HepG2 (cell line): ENCODE results near the gene C2orf92. TPM values are rescaled to one million over a fixed set of nuclear protein-coding genes. Genes with fewer than 3 reads are reported as not detected.

ENCODE experiments used
- ATAC-seq: fragments of 200-7000 bp; cut with Tn5 transposase; 3 replicates; pipeline ENCODE4 v1.9.1; 2020; ENCODE audit warnings: mild to moderate bottlenecking, moderate library complexity
- BruUV-seq: library from RNA; stranded (reverse); fragments of 400-500 nt; replicated peaks from 2 replicates; lab custom pipeline; 2021; lab: Mats Ljungman, UMichigan
- CTCF ChIA-PET: fragments of 300-600 bp; formaldehyde crosslinking; extraction: SDS; loops from one replicate; lab custom pipeline; 2021; ENCODE audit warnings: low total read pairs, inconsistent platforms, low intra/inter-chr PET ratio; lab: Yijun Ruan, JAX
- POLR2A ChIA-PET: fragments of 350-600 bp; sonication (Branson Sonifier 250); formaldehyde crosslinking; loops from one replicate; lab custom pipeline; 2020; ENCODE audit warnings: antibody characterized with exemption, inconsistent platforms; lab: Yijun Ruan, JAX
- DNase-seq: peaks from one replicate; pipeline ENCODE4 v3.0.0-alpha.2; 2015; ENCODE audit warnings: low spot score
- FAIRE-seq: peaks from 3 replicates; lab custom pipeline; 2011; peaks lifted over from hg19 to GRCh38; lab: Jason Lieb, UNC
- H2AFZ ChIP-seq: one replicate; pipeline ENCODE4 v1.6.1; 2011; ENCODE audit warnings: low read length, inconsistent platforms
- H3K27ac ChIP-seq: fragments of 300-600 bp; 3 replicates; pipeline ENCODE4 v1.8.0; 2011; ENCODE audit warnings: mixed run types, mild to moderate bottlenecking, mixed read lengths, low read length, inconsistent platforms; ENCODE audit not compliant: insufficient read depth; ENCODE audit errors: extremely low read length
- H3K27me3 ChIP-seq, 2 experiments: fragments of 200-600 bp in 1 of 2; 2 replicates in 1 of 2; 3 replicates in 1 of 2; pipeline versions ENCODE4 v1.6.0 to v1.8.0; 2011; ENCODE audit warnings: low read length in 2 of 2, mild to moderate bottlenecking in 2 of 2, moderate library complexity in 2 of 2, inconsistent platforms in 1 of 2; ENCODE audit not compliant: insufficient read depth in 2 of 2, control insufficient read depth in 1 of 2
- H3K36me3 ChIP-seq, 2 experiments: fragments of 200-600 bp in 1 of 2; replicated peaks in 1 of 2; 2 replicates in 1 of 2; 3 replicates in 1 of 2; pipeline versions ENCODE4 v1.5.1 to v1.8.0; 2011; ENCODE audit warnings: low read length in 2 of 2, inconsistent platforms in 1 of 2; ENCODE audit not compliant: insufficient read depth in 2 of 2, control insufficient read depth in 1 of 2
- H3K4me1 ChIP-seq: 2 replicates; pipeline ENCODE4 v1.5.1; 2012; ENCODE audit warnings: low read length, inconsistent platforms; ENCODE audit not compliant: insufficient read depth
- H3K4me2 ChIP-seq: 2 replicates; pipeline ENCODE4 v1.6.0; 2011; ENCODE audit warnings: low read depth, low read length, inconsistent platforms
- H3K4me3 ChIP-seq, 3 experiments: fragments of 200-600 bp in 1 of 3; sonication (generic), shearing (Covaris generic) in 1 of 3; replicated peaks in 1 of 3; 2 replicates each; pipeline ENCODE4 v1.5.1; 2011 to 2016; ENCODE audit warnings: low read length in 3 of 3, inconsistent platforms in 2 of 3, low read depth in 2 of 3, mild to moderate bottlenecking in 2 of 3, control low read depth in 1 of 3, mixed read lengths in 1 of 3; ENCODE audit not compliant: insufficient read depth in 1 of 3
- H3K79me2 ChIP-seq: one replicate; pipeline ENCODE4 v1.6.1; 2011; ENCODE audit warnings: low read length, inconsistent platforms; ENCODE audit not compliant: insufficient read depth
- H3K9ac ChIP-seq: 2 replicates; pipeline ENCODE4 v1.6.0; 2011; ENCODE audit warnings: mild to moderate bottlenecking, low read depth, low read length, inconsistent platforms; ENCODE audit not compliant: insufficient read depth
- H3K9me3 ChIP-seq: 2 replicates; pipeline ENCODE4 v1.5.1; 2012; ENCODE audit warnings: mild to moderate bottlenecking, low read length
- H4K20me1 ChIP-seq: 2 replicates; pipeline ENCODE4 v1.6.0; 2011; ENCODE audit warnings: inconsistent platforms, mild to moderate bottlenecking, low read length, moderate library complexity; ENCODE audit not compliant: insufficient read depth
- AHR ChIP-seq: IDR thresholded peaks from 2 replicates; pipeline ENCODE4 v1.6.1; 2018; ENCODE audit warnings: missing genetic modification reagents, missing compliant biosample characterization
- GABPA ChIP-seq, 2 experiments: IDR thresholded peaks; 2 replicates each; pipeline ENCODE4 v1.6.1; 2011 to 2016; ENCODE audit warnings: low read depth in 2 of 2, low read length in 1 of 2, missing biosample characterization in 1 of 2, missing genetic modification characterization in 1 of 2
- HOXA7 ChIP-seq: sonication (generic); formaldehyde crosslinking; IDR thresholded peaks from 2 replicates; pipeline ENCODE4 v1.8.1; 2022; ENCODE audit warnings: mild to moderate bottlenecking, missing genetic modification reagents, moderate library complexity
- JDP2 ChIP-seq: sonication (generic); formaldehyde crosslinking; IDR thresholded peaks from 2 replicates; pipeline ENCODE4 v1.8.1; 2022; ENCODE audit warnings: missing genetic modification reagents, borderline replicate concordance
- KDM5B ChIP-seq: sonication (generic); formaldehyde crosslinking; IDR thresholded peaks from 2 replicates; pipeline ENCODE4 v1.4.0; 2020; ENCODE audit warnings: missing genetic modification reagents, mild to moderate bottlenecking, borderline replicate concordance
- NKX3-1 ChIP-seq: sonication (generic); formaldehyde crosslinking; IDR thresholded peaks from 2 replicates; pipeline ENCODE4 v1.5.0; 2020; ENCODE audit warnings: missing genetic modification reagents
- NONO ChIP-seq, 2 experiments: fragments of 450-650 bp in 1 of 2; sonication (generic) in 1 of 2; formaldehyde crosslinking in 1 of 2; IDR thresholded peaks in 1 of 2; conservative IDR thresholded peaks in 1 of 2; 2 replicates each; pipeline versions ENCODE4 v1.6.1 to v1.8.0; 2017 to 2022; ENCODE audit warnings: mild to moderate bottlenecking in 1 of 2, missing genetic modification reagents in 1 of 2, moderate library complexity in 1 of 2
- PRMT3 ChIP-seq: sonication (generic); formaldehyde crosslinking; IDR thresholded peaks from 2 replicates; pipeline ENCODE4 v1.8.1; 2022; ENCODE audit warnings: low read depth, mild to moderate bottlenecking, moderate library complexity, missing genetic modification reagents, borderline replicate concordance
- SKIL ChIP-seq: sonication (generic); formaldehyde crosslinking; IDR thresholded peaks from 2 replicates; pipeline ENCODE4 v1.8.0; 2022; ENCODE audit warnings: missing genetic modification reagents, mild to moderate bottlenecking, moderate library complexity, borderline replicate concordance
- SUZ12 ChIP-seq: fragments of 150-350 bp; IDR thresholded peaks from 2 replicates; pipeline ENCODE4 v1.6.1; 2014; ENCODE audit warnings: low read depth, low read length
- TEAD3 ChIP-seq: optimal IDR thresholded peaks from 2 replicates; pipeline ENCODE3; 2016; ENCODE audit warnings: borderline replicate concordance
- ZBTB7A ChIP-seq: sonication (generic); formaldehyde crosslinking; IDR thresholded peaks from 2 replicates; pipeline ENCODE4 v1.8.0; 2022; ENCODE audit warnings: mild to moderate bottlenecking, missing genetic modification reagents
- ZMYM3 ChIP-seq: sonication (generic); formaldehyde crosslinking; IDR thresholded peaks from 2 replicates; pipeline ENCODE4 v1.5.1; 2020; ENCODE audit warnings: mild to moderate bottlenecking, missing genetic modification reagents
- ZNF274 ChIP-seq: sonication (generic); formaldehyde crosslinking; IDR thresholded peaks from 2 replicates; pipeline ENCODE4 v1.5.1; 2020; ENCODE audit warnings: mild to moderate bottlenecking, missing genetic modification reagents
- ZNF597 ChIP-seq: sonication (generic); formaldehyde crosslinking; IDR thresholded peaks from 2 replicates; pipeline ENCODE4 v1.5.0; 2020; ENCODE audit warnings: missing genetic modification reagents
- ZNF768 ChIP-seq: sonication (generic); formaldehyde crosslinking; IDR thresholded peaks from 2 replicates; pipeline ENCODE4 v1.4.0; 2020; ENCODE audit warnings: missing genetic modification reagents
- WGBS: methylation state at CpG from one replicate; pipeline ENCODE4 v1.1.6; 2017; ENCODE audit warnings: low lambda C conversion rate; 5-methylcytosine and 5-hydroxymethylcytosine counted together
- in situ Hi-C: cut with HindIII; loops from 2 replicates; pipeline ENCODE4 v1.10.0; 2017; ENCODE audit warnings: low pct_unique_long_range_greater_than_20kb; ENCODE audit not compliant: extremely low pct_ligation_motif_present
- intact Hi-C: fragments of 100-400 bp; cut with micrococcal nuclease; formaldehyde crosslinking; loops from one replicate; pipeline ENCODE4 v1.10.0; 2022; ENCODE audit not compliant: unreplicated experiment
- polyA plus RNA-seq, 8 experiments: library from polyadenylated mRNA; depleted of rRNA in 3 of 8; stranded (reverse) in 7 of 8; unstranded in 1 of 8; fragments of >200 nt; fragmentation: Illumina TruSeq in 4 of 8; extraction: Trizol in 4 of 8; gene quantifications; 2 replicates each; pipeline versions ENCODE4 v1.2.1 to v1.2.3, GENCODE V29; 2011 to 2016; ENCODE audit warnings: low read depth in 4 of 8, missing spikeins in 1 of 8, mixed read lengths in 1 of 8; ENCODE audit not compliant: insufficient read depth in 1 of 8
- total RNA-seq, 5 experiments: library from RNA; depleted of rRNA; stranded (reverse); fragments of >200 nt; fragmentation: Illumina TruSeq; extraction: Trizol; gene quantifications; 2 replicates each; pipeline ENCODE4 v1.2.3, GENCODE V29; 2016; ENCODE audit warnings: low read depth in 1 of 5

The C2orf92 gene
- total and polyA plus RNA-seq, 2 of the 13 experiments (the other 11 are each of a cell fraction or from before 2014, with no cell fraction given): 4.9 to 5.0 TPM

DNA sequence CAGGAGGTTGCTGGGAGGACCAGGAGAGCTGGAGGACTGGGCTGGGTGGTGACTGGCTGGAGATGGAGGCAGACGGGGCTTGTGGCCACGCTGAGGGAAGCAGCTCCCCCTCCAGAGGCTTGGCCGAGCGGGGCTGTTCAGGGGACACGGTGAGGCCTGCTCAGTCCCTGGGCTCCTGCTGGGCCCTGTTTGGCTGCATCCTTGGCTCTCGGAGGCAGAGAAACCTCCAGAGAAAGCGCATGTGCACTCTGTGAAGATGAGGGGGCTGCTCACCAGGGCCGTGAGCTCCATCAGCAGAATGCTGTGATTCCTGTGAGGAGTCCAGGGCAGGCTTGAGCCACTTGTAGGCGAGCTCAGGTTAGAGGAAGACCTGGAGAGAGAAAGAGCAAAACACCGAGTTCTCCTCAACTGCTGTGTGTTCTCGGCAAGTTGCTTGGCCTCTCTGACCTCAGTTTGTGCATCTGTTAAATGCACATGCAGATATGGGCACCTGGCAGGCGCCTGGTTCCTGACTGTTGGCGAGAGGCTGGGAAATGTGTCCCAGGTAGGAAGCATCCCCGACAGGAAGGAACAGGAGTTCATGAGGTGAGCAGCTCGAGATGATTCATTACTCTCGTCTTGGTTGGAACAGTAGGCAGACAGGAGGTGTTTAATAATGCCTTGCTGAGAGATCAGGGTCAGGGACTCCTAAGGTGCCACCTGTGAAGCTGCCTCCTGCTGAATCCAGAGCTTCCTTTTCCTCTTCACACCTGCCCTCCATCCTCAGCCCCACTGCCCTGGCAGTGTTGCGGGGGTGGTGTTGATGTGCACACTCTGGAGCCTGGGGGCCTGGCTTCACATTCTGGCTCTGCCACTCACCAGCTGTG is 44.8 kb downstream of the C2orf92 start:
- CTCF ChIA-PET: no interaction called here
- H3K4me1 ChIP-seq: peaks cover 14% of the 10 kb centered on the region
- no peaks in the 10 kb centered on the region for H3K79me2 ChIP-seq
- no peak overlapping the region; the same call in 1 of the 2 replicates for H3K4me2 ChIP-seq
- TF ChIP-seq AHR (CRISPR knock-in tag): 0 out of 2 replicates have a peak, but pooled peaks have one; percentile 35
- TF ChIP-seq ZMYM3 (CRISPR knock-in tag): peak; percentile 40; the same call in 1 of the 2 replicates
- no peak for TF ChIP-seq SKIL (CRISPR knock-in tag)
- no peak for TF ChIP-seq NONO (IDR thresholded peaks at IDR 0.05)
- no peak for TF ChIP-seq NONO (CRISPR knock-in tag; conservative IDR thresholded peaks at IDR 0.05)
- no peak for TF ChIP-seq JDP2 (CRISPR knock-in tag)
- TF ChIP-seq TEAD3 (CRISPR knock-in tag): peak; percentile 6
- TF ChIP-seq NKX3-1 (CRISPR knock-in tag): no peak
- no peak for TF ChIP-seq SUZ12
- TF ChIP-seq GABPA (IDR thresholded peaks at IDR 0.05; ENCODE audit: low read depth, low read length): no peak
- TF ChIP-seq GABPA (CRISPR knock-in tag; IDR thresholded peaks at IDR 0.05; ENCODE audit: low read depth): no peak
- no peak for TF ChIP-seq ZBTB7A (CRISPR knock-in tag)
- peak; percentile 7; the same call in 1 of the 2 replicates for TF ChIP-seq KDM5B (CRISPR knock-in tag)
- TF ChIP-seq HOXA7: no peak
- peak; percentile 97 for TF ChIP-seq ZNF768
- no peak for TF ChIP-seq PRMT3 (CRISPR knock-in tag)
- no peak for TF ChIP-seq ZNF597 (CRISPR knock-in tag)
- no peak for TF ChIP-seq ZNF274 (CRISPR knock-in tag)
- POLR2A ChIA-PET: no interaction called here
- intact Hi-C loops: loop anchor here (10.0 kb wide), 1 partner anchor 550 kb away; no protein-coding TSS in a partner anchor
- H3K9ac ChIP-seq: no peak overlapping the region
- 36% methylated on average over 12 of the region's 17 CpGs for WGBS
- H3K9me3 ChIP-seq: no peaks in the 10 kb centered on the region
- no peak overlapping the region for H2AFZ ChIP-seq
- in situ Hi-C loops: no loop called here
- H3K27ac ChIP-seq: no peak overlapping the region
- H3K4me3 ChIP-seq: peak overlapping the region in 1 of 3 experiments; percentile 9; a peak in 1 of 6 replicates
- H3K27me3 ChIP-seq: peaks cover 2 to 30% of the 10 kb centered on the region in 2 experiments; a peak in 4 of 5 replicates
- no peak for DNase-seq
- H4K20me1 ChIP-seq: no peaks in the 10 kb centered on the region
- no peaks in the 10 kb centered on the region for H3K36me3 ChIP-seq
- no peak for FAIRE-seq
- no TSS peak for BruUV-seq
- ATAC-seq: no peak
